ENCODE measurements around the gene MS4A14.
"Not testable (repeated sequence)": the region's sequence is repeated elsewhere in the genome, so short reads cannot be mapped to it uniquely, and the experiment has no call there.

MS4A14 gene

GRCh38 chr11:60378354-60378753 lies 17.9 kb upstream of the MS4A14 start, which contains the start of gene MS4A7:
Gene MS4A7, plus strand, starts transcription at chr11:60378532. Its CDS starts 4,610 bp downstream, at chr11:60383142.
- no peak for DNase-seq (ENCODE audit: low spot score)

DNA sequence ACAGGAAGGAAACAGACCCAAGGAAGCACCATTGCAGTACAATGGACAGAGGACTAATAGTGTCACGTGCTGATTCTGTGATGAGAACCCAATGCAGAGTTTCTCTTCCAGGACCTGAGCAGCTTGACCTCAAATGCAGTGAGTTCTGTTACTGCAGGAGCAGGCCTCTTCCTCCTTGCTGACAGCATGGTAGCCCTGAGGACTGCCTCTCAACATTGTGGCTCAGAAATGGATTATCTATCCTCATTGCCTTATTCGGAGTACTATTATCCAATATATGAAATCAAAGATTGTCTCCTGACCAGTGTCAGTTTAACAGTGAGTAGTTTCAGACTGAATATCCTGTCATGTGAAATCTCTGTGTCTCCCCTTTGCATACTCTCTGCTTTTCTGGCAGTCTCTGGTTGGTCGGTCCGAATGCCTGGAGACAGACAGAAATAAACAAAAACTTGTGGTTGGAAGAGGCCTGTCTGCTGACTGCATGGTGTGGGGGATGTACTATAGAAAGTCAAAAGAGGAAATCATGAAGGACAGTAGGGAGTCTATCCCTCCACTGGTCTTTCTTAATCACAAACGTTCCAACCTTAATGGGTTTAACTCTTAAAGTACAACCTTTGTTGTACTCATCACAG lies 6.9 kb upstream of the MS4A14 start:
- DNase-seq (ENCODE audit: low spot score), result no peak

DNA sequence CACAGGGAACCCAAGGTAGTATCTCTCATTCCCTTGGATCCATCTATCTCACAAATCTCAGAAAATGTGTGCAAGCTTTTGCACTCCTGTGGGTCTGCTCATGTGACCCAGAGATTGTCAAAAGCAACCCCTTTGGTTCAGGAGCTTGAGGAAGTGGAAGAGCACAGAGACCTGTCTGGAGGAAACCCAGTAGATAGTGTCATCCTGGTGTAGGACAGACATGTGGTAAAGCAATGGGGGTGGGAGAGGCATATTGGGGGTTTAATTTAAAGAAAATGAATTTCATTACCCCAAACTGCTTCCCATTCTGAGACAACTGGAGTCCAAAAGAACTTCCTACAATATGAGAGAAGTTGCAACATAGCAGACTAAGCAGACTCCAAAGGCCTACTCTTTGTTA lies 5.8 kb upstream of the MS4A14 start:
- no peak for DNase-seq (ENCODE audit: low spot score)

- no peak for DNase-seq (ENCODE audit: low spot score)
These were observed 3.9 kb upstream of the MS4A14 start for GRCh38 chr11:60392361-60392760.

DNA sequence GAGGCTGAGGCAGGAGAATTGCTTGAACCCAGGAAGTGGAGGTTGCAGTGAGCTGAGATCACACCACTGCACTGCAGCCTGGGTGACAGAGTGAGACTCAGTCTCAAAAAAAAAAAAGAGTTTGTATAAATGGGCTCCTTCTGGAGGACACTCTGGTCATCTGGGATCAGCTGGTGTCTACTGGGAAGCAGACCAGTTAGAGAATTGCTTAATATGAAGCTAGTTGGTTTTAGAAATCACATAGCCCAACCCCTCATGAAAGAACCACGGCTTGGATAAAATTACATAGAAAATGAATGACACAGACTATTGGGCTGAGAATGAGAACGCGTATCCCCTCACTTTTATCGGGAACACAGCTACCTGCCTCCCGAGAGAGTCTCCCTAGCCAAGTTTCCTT lies 3.2 kb upstream of the MS4A14 start:
- DNase-seq (ENCODE audit: low spot score), result no peak

- no peak for DNase-seq (ENCODE audit: low spot score)
These were observed 1.4 kb upstream of the MS4A14 start for GRCh38 chr11:60394666-60395380.

DNA sequence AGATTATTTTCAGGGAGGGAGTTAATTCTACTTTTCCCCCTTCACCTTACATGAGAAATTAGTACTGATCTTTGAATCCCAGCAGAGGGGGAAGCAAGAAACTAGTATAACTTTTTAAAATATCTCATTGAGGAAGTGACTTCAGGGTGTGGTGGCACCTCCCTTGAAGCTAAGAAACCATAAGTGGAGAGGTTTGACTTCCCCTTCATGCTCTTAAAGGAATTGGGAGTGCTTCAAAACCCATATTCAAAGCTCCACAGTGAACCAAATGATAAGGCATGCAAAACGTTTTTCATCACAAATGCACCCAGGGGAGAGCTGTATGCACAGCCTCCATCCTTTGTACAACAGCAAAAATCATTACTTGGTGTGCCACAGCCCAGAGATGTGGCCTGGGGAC lies 540 bp downstream of the MS4A14 start:
- no peak for DNase-seq (ENCODE audit: low spot score)

DNA sequence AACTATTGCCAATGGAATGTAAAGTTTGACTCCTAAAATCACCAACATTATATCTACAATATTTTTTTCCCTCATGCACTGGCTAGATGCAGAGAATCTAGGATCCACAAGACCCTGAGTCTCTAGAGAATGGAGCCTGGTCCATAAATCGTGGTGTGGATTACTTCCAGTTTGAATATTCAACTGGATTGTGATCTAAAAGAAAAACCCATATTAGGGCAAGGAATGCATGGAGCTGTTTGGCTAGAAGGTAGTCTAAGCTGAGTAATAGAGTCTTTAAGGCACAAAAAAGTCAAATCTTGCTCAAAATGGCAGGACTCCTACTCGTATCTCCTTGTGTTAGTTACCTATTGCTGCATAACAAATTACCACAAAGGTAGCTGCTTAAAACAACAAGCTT lies 23.8 kb downstream of the MS4A14 start:
- no peak for DNase-seq (ENCODE audit: low spot score)

DNA sequence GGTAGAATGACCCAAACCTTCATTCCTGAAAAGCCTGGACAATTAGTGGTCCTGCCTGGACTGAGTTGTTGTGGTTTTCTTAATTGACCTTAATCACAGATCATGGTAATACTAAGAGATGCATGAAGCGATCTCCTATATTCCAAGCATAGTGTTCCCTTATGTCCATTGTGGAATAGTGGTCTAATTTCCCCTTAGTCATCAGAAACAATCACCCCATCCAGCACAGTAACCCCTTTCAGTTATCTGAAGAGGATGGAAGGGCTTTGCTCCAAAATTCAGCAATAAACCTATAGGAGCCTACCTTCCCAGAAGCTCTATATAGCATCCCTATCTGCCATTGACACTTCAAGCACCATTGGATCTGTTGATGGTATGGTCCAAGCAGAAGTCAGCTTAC lies 26.4 kb downstream of the MS4A14 start:
- DNase-seq (ENCODE audit: low spot score), result no peak

DNA sequence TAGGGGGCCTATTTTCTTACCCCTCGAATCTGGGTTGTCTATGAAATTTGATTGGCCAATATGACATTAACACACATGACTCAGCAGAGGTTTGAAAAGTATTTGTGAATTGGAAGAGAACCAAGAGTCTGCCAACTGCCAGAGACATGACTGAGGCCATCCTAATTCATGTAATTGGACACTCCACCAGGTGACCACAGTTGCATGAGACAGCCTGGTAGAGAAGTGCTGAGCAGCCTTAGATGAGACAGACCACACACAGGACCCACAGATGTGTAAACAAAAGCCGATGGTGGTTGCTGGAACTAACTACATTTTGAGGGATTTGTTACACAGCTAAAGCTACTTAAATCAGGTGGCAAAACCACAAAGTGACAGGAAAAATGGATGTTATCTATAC lies 32.3 kb downstream of the MS4A14 start:
- DNase-seq (ENCODE audit: low spot score), result no peak

- DNase-seq (ENCODE audit: low spot score), result no peak
These were observed 33.0 kb downstream of the MS4A14 start, which contains the start of gene MS4A5 for GRCh38 chr11:60429272-60429671. Gene MS4A5, plus strand, starts transcription at chr11:60429572. Its CDS starts 103 bp downstream, at chr11:60429675.

- DNase-seq (ENCODE audit: low spot score), result no peak
These were observed 35.0 kb downstream of the MS4A14 start for GRCh38 chr11:60431251-60431650.

DNA sequence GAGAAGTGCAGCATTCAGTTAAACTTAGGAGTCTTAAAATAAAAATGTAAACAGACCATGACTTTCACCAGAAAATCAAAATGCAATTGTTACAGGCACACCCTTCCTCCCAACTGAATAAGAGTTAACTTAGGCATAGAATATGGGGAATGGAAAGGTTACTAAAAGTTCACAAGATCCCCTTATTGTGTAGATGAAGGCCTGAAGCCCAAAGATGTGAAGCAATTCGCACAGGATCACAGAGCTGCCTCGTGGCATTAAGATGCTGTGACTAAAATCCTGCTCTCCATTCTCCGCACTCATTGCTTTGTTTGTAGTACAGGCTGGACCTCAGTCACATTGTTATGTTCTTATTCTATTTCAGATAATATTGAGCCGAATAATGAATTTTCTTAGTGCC lies 37.1 kb downstream of the MS4A14 start:
- DNase-seq (ENCODE audit: low spot score), result no peak

- no peak for DNase-seq (ENCODE audit: low spot score)
These were observed 50.8 kb downstream of the MS4A14 start for GRCh38 chr11:60447070-60447469.

- no peak for DNase-seq (ENCODE audit: low spot score)
These were observed 51.6 kb downstream of the MS4A14 start for GRCh38 chr11:60447846-60448245.

DNA sequence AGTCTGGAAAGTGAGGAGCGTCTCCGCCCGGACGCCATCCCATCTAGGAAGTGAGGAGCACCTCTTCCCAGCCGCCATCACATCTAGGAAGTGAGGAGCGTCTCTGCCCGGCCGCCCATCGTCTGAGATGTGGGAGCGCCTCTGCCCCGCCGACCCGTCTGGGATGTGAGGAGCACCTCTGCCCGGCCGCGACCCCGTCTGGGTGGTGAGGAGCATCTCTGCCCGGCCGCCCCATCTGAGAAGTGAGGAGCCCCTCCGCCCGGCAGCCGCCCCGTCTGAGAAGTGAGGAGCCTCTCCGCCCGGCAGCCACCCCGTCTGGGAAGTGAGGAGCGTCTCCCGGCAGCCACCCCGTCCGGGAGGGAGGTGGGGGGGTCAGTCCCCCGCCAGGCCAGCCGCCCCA lies 54.9 kb downstream of the MS4A14 start:
- not testable (repeated sequence) for DNase-seq (ENCODE audit: low spot score)

GRCh38 chr11:60454212-60454611 lies 58.0 kb downstream of the MS4A14 start:
- DNase-seq (ENCODE audit: low spot score), result no peak

DNA sequence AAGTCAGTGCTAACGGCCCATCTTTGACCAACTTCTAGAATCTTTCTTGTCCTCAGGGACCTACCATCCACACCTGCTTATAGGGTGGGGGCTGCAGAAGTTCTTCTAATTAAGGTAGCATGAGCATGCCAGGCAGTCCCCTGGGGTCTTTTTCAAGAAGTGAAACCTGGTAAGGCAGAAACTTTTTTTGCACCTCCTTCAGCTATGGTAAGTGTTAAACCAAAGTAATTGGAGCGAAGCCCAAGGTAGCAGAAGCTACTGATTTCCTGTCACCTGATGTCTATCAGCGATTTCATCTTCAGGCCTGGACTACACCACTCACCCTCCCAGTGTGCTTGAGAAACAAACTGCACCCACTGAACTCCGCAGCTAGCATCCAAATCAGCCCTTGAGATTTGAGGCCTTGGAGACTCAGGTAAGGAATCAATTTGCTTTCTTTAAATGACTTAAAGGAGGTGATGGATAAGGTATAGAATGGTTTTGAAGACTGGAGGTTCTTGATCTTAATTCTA lies 59.3 kb downstream of the MS4A14 start, which contains the start of gene MS4A1:
TSS of gene MS4A1 (plus strand) at position 317 of the 512 bp plus-strand sequence. CDS start 6,528 bp downstream, outside the sequence.
- DNase-seq (ENCODE audit: low spot score), result no peak

DNA sequence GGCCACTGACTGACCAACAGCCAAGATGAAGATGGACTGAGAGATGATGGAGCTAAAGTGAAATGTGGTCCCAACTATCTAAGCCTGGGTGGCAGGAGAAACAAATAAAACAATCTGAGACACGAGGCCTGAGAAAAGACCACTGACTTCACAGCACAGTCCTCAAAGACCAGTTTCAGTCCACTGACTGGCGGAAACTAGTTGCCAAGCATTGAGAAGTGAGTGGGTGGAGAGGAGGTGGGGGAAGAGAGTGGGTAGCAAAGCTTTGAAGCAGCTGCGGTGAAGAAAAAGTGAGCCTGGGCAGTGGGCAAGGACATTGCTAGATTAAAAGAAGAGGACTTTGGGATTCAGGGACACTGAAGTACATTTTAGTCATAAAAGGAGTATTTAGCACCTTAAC lies 61.3 kb downstream of the MS4A14 start:
- no peak for DNase-seq (ENCODE audit: low spot score)

GRCh38 chr11:60459345-60459744 lies 63.1 kb downstream of the MS4A14 start:
- DNase-seq (ENCODE audit: low spot score), result no peak

All from SK-N-DZ (cell line).